GM19455 (cell line): ENCODE data around the gene DNAJC7.
A peak's percentile ranks its signal among the peaks of the same experiment; 100 is the strongest.
"Not testable (repeated sequence)": the region's sequence is repeated elsewhere in the genome, so short reads cannot be mapped to it uniquely, and the experiment has no call there.

Experiments used
- ATAC-seq: cut with Tn5 transposase; IDR thresholded peaks from one replicate; pipeline ENCODE4 v1.9.1; 2021; ENCODE audit not compliant: unreplicated experiment

The DNAJC7 gene

GRCh38 chr17:42041619-42042018 lies 24.4 kb upstream of the DNAJC7 start:
- no peak for ATAC-seq

GRCh38 chr17:42040818-42041217 lies 23.6 kb upstream of the DNAJC7 start:
- no peak for ATAC-seq

- no peak for ATAC-seq
Observed at GRCh38 chr17:42039794-42040763, 22.8 kb upstream of the DNAJC7 start.

GRCh38 chr17:42038221-42038973 lies 21.2 kb upstream of the DNAJC7 start:
- no peak for ATAC-seq

DNA sequence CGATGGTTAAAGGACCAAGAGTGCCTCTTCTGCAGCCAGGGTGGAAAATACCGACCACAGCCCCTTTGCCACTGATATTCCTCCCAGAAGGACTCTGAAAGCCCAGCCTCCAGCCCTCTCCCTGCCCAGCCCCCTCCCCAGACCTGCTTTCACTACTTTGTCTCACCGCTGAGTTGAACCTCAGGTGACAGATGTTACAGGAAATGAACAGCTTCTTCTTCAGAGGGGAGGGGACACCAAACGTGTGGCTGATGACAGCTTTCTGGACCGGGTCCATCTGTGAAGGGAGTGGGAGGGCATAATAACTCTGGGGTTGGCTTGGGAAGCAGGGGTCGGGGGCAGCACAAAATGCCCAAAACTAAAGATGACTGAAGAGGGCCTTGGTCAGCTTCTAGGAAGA lies 16.8 kb upstream of the DNAJC7 start:
- no peak for ATAC-seq

DNA sequence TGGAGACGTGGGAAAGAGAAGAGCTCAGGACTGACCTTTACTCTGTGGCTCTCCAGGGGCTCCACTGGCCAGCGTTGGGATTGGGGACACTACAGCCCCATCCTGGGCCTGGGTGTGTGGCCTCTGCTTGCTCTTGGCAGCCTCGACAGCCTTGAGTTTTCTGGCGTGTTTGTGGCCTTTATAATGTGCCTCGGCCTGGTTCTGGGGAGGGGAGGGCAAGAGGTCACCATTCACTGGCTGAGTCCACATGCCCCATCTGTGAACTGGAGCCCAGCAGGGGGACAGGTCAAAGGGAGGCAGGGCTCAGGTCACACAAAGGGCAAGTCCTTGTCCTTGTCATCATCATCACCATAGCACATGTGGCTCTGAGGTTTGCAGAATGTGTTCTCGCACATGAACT lies 14.3 kb upstream of the DNAJC7 start:
- no peak for ATAC-seq

DNA sequence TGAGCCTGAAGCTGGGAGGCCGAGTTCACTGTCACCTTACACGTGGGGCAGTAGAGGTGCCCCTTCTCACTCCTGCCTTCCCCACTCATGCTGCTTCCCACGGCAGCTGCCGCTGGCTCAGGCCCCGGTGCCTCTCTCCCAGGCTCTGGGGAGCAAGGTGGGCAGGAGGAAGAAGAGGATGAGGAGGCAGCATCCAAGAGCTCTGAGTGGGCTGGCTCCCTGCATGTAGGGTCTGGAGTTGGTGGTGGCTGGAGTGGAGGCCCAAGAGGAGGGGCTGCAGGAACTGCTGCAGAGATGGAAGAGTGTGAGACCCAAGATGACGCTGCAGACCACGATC lies 11.5 kb upstream of the DNAJC7 start:
- no peak for ATAC-seq

GRCh38 chr17:42027961-42028790 lies 10.9 kb upstream of the DNAJC7 start:
- no peak for ATAC-seq

GRCh38 chr17:42027590-42027889 lies 10.3 kb upstream of the DNAJC7 start:
- ATAC-seq, result no peak

GRCh38 chr17:42026857-42027589 lies 9.8 kb upstream of the DNAJC7 start:
- no peak for ATAC-seq

GRCh38 chr17:42025936-42026335 lies 8.7 kb upstream of the DNAJC7 start:
- ATAC-seq, result no peak

DNA sequence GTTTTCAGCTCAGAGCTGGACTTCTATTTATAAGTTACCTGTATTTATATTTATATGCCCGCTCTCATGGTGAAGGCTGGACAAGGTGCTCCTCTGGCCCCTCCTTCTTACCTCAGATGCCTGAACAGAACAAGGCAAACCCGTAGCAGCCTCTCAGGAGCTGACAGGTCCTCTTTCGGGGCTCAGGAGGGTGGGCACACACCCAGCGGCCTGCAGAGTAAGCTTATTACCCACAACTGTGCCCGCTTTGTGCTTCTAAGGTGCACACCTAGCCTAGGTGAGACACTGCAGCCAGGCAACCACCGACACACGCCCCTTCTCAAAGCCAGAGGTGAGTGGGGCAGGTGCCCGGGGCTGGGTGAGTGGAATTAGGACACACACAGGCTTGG lies 7.9 kb upstream of the DNAJC7 start:
- ATAC-seq, result no peak

GRCh38 chr17:42023524-42024349 lies 6.5 kb upstream of the DNAJC7 start:
- ATAC-seq, result no peak

GRCh38 chr17:42020845-42021244 lies 3.6 kb upstream of the DNAJC7 start:
- ATAC-seq, result not testable (repeated sequence)

DNA sequence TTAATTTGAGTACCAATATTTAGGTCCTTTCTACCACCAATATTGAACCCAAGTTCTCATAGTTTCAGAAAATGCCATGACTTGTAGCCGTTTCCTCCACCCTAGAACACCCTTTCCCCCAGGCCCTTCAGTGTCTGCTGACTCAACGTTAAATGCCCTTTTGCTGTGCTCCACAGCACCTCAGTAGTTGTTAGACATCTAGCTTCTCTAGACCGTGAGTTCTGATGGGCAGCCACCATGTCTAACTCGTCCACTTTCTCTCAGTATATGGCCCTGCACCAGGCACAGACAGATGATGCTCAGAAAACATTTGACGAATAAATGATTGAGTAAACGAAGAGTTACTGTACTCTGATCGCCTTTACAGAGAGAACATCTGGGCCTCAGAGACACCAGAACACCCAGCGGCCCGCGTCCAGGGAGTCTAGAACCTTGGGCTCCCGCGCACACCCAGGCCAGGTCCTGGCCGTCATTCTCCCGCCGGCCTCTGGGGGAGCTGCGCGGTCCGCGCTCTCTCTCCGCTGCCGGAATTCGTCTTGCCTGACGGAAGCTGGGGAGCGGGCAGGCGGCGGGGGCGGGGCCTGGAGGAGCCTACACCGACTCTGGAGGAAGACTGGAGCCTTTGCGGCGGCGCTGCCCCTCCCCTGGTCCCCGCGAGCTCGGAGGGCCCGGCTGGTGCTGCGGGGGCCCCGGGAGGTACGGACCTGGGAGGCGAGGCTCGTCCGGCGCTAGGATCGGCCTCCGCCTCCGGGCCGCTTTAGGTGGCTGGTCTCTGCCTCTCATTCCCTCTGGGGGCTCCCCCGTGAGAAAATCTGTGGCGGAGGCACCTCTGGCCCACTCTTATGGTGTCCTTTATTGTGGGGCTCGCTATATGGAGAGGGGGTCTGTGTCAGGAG lies 2.5 kb upstream of the DNAJC7 start, which contains the start of gene NKIRAS2:
TSS of gene NKIRAS2 (plus strand) at position 582 of the 896 bp plus-strand sequence. CDS start 1,488 bp downstream, outside the sequence.
- peak; percentile 68 for ATAC-seq

DNA sequence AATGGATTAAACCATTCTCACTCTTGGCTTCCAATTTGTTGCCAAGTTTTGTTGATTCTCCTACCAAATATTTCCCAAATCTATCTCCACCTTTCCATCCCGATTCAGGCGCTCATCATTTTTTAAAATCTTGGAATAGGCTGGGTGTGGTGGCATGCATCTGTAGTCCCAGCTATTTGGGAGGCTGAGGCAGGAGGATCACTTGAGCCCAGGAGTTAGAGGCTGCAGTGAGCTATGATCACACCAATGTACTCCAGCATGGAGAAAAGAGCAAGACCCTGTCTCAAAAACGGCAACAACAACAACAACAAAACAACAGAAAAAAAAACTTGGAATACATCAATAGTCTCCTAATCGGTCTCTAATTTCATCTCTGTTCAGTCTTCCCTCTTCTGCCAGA lies 1.7 kb upstream of the DNAJC7 start:
- no peak for ATAC-seq

DNA sequence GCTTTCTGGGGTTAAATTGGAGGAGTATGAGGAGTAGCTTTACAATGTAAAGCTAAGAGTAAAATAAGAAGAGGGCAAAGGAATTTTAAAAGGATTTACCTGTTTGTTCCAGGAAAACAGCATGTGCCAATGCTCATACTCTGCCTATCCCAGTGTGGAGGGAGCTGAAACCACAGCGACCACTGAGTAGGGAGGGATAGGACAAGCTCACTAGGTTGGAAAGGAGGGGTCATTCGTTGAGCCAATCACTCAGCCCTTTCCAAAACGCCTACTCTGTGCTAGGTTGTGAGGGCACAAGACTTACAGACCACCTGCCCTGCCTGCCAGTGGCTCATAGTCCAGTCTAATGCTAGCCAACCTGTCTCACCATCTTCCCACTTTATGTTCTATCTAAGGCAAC lies 1.1 kb upstream of the DNAJC7 start:
- ATAC-seq, result no peak

DNA sequence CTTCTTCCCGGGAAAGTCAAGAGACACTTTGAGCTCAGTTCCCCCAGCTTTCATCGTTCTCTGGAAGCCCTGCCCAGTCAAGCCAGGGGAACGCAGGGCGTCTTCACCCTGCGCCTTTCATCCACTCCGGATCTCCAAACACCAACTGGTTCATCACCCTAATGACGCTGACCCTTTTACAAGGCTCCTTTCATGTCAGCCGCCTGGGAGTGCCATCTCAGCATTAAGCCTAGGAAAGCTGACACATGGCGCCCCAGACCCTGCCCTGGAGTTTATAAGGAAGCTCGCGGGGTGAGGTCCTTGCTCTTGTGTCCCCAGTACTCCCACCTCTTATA lies 594 bp upstream of the DNAJC7 start:
- ATAC-seq, result no peak

- ATAC-seq, result no peak
Observed at GRCh38 chr17:42016411-42016831, 818 bp downstream of the DNAJC7 start.
